CD4-positive, alpha-beta T cell (primary cell): ENCODE measurements around the gene SLC12A7. TPM values are rescaled to one million over a fixed set of nuclear protein-coding genes. Genes with fewer than 3 reads are reported as not detected.

Experiments
- ATAC-seq: fragments of 200-7000 bp; cut with Tn5 transposase; one replicate; pipeline ENCODE4 v1.10.0; 2022; ENCODE audit warnings: mild to moderate bottlenecking; ENCODE audit not compliant: poor library complexity
- CTCF ChIA-PET: fragments of 350-600 bp; sonication (Branson Sonifier 250); formaldehyde crosslinking; loops from one replicate; lab custom pipeline; 2021; ENCODE audit warnings: antibody characterized with exemption, inconsistent platforms; lab: Charles Lee
- POLR2A ChIA-PET: fragments of 350-600 bp; sonication (Branson Sonifier 250); formaldehyde crosslinking; loops from one replicate; lab custom pipeline; 2021; ENCODE audit warnings: antibody characterized with exemption, inconsistent platforms; lab: Charles Lee
- DNase-seq, 14 experiments: peaks; one replicate each; pipeline ENCODE4 v3.0.0-alpha.2; 2013 to 2020; ENCODE audit warnings: mixed read lengths in 2 of 14
- H3K27ac ChIP-seq, 2 donors: one replicate each; pipeline versions ENCODE4 v1.5.1 to v1.7.0; 2013; ENCODE audit warnings: low read length in 2 of 2, low read depth in 1 of 2, mild to moderate bottlenecking in 1 of 2
- H3K27me3 ChIP-seq, 2 experiments: 1 replicate in 1 of 2; 2 replicates in 1 of 2; pipeline versions ENCODE4 v1.6.1 to v1.7.0; 2013; ENCODE audit warnings: low read length in 2 of 2, control low read depth in 1 of 2, mild to moderate bottlenecking in 1 of 2, moderate library complexity in 1 of 2; ENCODE audit not compliant: insufficient read depth in 2 of 2, control insufficient read depth in 1 of 2
- H3K36me3 ChIP-seq: one replicate; pipeline ENCODE4 v1.6.1; 2013; ENCODE audit warnings: low read length, control low read depth; ENCODE audit not compliant: insufficient read depth
- H3K4me1 ChIP-seq: one replicate; pipeline ENCODE4 v1.6.1; 2013; ENCODE audit warnings: low read length, control low read depth; ENCODE audit not compliant: insufficient read depth
- H3K4me3 ChIP-seq: one replicate; pipeline ENCODE4 v1.5.1; 2013; ENCODE audit warnings: mild to moderate bottlenecking, low read length, moderate library complexity
- H3K9me3 ChIP-seq, 2 experiments: 1 replicate in 1 of 2; 2 replicates in 1 of 2; pipeline versions ENCODE4 v1.6.1 to v1.7.0; 2013; ENCODE audit warnings: low read length in 2 of 2, mild to moderate bottlenecking in 2 of 2, control low read depth in 1 of 2, moderate library complexity in 1 of 2; ENCODE audit not compliant: control insufficient read depth in 1 of 2, insufficient read depth in 1 of 2
- H3K27ac Mint-ChIP-seq: one replicate; pipeline ENCODE4 v1.8.0; 2020; ENCODE audit warnings: mixed read lengths
- H3K27me3 Mint-ChIP-seq: one replicate; pipeline ENCODE4 v1.8.0; 2021; ENCODE audit warnings: mixed read lengths
- H3K36me3 Mint-ChIP-seq: one replicate; pipeline ENCODE4 v1.8.0; 2021; ENCODE audit warnings: low read depth, mixed read lengths
- H3K4me1 Mint-ChIP-seq: one replicate; pipeline ENCODE4 v1.8.0; 2021; ENCODE audit warnings: low read depth, mixed read lengths
- H3K4me3 Mint-ChIP-seq: one replicate; pipeline ENCODE4 v1.8.0; 2020; ENCODE audit warnings: mild to moderate bottlenecking, mixed read lengths
- H3K9me3 Mint-ChIP-seq: one replicate; pipeline ENCODE4 v1.8.0; 2020; ENCODE audit warnings: mixed read lengths
- intact Hi-C, 2 experiments: fragments of 100-400 bp; cut with DNase I in 1 of 2; cut with micrococcal nuclease in 1 of 2; formaldehyde crosslinking; loops; one replicate each; pipeline versions ENCODE4 v1.15.1 to v1.9.0; 2023 to 2025; cut with DNase I, micrococcal nuclease
- total RNA-seq, 174 experiments: library from RNA in 2 of 174; stranded (reverse) in 2 of 174; gene quantifications; one replicate each; pipeline ENCODE4 v1.2.3 and lab custom pipeline; 2021 to 2026
- TF ChIP-seq, protein P1 (sequence below): fragments of 200-600 bp; IDR thresholded peaks from one replicate; pipeline ENCODE4 v1.8.0; 2022; ENCODE audit warnings: antibody characterized with exemption, mild to moderate bottlenecking

SLC12A7 gene
- total RNA-seq, 2 experiments from 2014 or later: 47.9 to 51.7 TPM

DNA sequence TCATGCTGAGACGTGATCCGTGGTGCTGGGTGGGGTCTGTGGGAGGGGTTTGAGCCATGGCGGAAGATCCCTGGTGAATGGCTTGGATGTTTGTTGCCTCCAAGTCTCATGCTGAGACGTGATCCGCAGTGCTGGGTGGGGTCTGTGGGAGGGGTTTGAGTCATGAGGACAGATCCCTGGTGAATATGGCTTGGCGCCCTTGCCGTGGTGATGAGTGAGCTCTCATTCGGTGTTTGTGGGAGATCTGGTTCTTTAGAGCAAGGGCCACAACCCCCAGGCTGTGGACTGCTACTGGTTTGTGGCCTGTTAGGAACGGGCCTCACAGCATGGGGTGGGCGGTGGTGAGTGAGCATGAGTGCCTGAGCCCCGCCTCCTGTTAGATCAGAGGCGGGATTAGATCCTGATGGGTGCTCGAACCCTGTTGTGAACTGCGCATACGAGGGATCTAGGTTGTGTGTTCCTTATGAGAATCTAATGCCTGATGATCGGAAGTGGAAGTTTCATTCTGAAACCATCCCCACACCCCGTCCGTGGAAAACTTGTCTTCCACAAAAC, 72.1 kb downstream of the SLC12A7 start:
- H3K36me3 Mint-ChIP-seq: no peaks in the 10 kb centered on the region
- H3K27me3 Mint-ChIP-seq: no peaks in the 10 kb centered on the region
- no peaks in the 10 kb centered on the region for H3K27me3 ChIP-seq
- POLR2A ChIA-PET: no interaction called here
- TF ChIP-seq, protein P1, sequence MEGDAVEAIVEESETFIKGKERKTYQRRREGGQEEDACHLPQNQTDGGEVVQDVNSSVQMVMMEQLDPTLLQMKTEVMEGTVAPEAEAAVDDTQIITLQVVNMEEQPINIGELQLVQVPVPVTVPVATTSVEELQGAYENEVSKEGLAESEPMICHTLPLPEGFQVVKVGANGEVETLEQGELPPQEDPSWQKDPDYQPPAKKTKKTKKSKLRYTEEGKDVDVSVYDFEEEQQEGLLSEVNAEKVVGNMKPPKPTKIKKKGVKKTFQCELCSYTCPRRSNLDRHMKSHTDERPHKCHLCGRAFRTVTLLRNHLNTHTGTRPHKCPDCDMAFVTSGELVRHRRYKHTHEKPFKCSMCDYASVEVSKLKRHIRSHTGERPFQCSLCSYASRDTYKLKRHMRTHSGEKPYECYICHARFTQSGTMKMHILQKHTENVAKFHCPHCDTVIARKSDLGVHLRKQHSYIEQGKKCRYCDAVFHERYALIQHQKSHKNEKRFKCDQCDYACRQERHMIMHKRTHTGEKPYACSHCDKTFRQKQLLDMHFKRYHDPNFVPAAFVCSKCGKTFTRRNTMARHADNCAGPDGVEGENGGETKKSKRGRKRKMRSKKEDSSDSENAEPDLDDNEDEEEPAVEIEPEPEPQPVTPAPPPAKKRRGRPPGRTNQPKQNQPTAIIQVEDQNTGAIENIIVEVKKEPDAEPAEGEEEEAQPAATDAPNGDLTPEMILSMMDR: no peak
- H3K4me3 Mint-ChIP-seq: no peak overlapping the region
- no peak for ATAC-seq
- intact Hi-C loops: no loop called here
- H3K27ac ChIP-seq: no peak overlapping the region
- peak in 1 of 14 experiments; percentile 1 for DNase-seq
- peaks cover 5% of the 10 kb centered on the region for H3K4me1 Mint-ChIP-seq
- H3K9me3 Mint-ChIP-seq: peaks cover under 1% of the 10 kb centered on the region
- H3K27ac Mint-ChIP-seq: no peak overlapping the region
- H3K4me3 ChIP-seq: no peak overlapping the region
- H3K9me3 ChIP-seq: peaks cover 0 to 20% of the 10 kb centered on the region in 2 experiments
- H3K36me3 ChIP-seq: no peaks in the 10 kb centered on the region
- no peaks in the 10 kb centered on the region for H3K4me1 ChIP-seq
- CTCF ChIA-PET: no interaction called here

DNA sequence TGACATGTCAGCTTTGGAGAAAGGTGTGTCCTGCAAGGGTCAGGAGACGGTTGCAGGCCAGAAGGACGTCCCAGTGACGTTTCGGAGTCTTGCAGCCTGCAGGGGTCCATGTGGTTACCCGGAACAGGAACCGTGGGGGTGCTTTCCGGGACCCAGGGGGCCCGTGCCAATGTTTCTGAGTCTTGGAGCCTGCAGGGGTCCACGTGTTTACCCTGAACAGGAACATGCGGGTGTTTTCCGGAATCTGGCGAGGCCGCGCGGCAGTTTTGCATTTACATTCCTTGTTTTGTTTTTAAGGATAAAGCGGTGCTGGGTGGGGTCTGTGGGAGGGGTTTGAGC, 72.7 kb downstream of the SLC12A7 start:
- Histone ChIP-seq H3K27ac (no peak overlapping the region), H3K9me3 (peaks cover 0 to 15% of the 10 kb centered on the region in 2 experiments), H3K36me3 (no peaks in the 10 kb centered on the region), H3K4me1 (no peaks in the 10 kb centered on the region), H3K4me3 (no peak overlapping the region), H3K27me3 (no peaks in the 10 kb centered on the region)
- ATAC-seq (no peak), DNase-seq (no peak)
- Mint-ChIP-seq H3K4me1 (peaks cover 2% of the 10 kb centered on the region), H3K9me3 (no peaks in the 10 kb centered on the region), H3K27me3 (no peaks in the 10 kb centered on the region), H3K4me3 (no peak overlapping the region), H3K27ac (no peak overlapping the region), H3K36me3 (no peaks in the 10 kb centered on the region)
- TF ChIP-seq, protein P1: no peak
- intact Hi-C loops: no loop called here
- POLR2A ChIA-PET: no interaction called here
- CTCF ChIA-PET: no interaction called here

DNA sequence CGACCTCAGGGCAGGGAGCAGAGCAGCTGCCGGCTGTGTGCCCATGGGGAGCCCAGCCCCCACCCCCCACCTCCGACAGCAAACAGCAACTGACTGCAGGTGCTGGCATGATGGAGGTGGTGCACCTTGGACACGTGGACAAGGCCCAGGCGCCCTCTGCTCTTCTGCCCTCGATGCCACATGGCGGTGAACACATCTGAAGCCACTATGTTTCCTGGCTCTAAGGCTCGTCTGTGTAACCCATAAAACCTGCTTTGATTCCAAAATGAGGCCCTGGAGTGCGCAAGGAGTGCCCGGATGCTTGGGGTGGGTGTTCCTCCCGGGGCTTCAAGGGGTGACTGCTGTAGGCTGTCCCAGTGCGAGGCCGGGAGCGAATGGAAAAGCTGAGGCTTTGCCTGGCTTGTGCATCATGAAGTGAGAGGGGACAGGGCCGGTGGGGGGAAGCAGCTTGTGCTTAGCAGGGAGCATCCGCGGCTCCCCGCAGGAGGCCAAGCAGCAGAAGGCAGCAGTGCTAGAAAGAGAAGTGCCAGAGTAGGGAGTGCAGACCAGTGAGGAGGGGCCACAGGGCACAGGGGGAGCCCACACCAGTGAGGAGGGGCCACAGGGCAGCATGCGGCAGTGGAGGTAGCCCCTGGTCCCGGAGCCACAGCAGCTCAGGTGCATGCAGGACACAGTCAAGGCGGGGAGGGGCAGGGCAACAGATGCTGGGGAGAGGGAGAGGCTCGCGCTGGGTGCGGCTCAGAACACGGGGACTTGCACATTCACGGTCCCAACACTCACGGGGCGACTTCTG, 73.2 kb downstream of the SLC12A7 start:
- peak in 1 of 14 experiments; percentile 4 for DNase-seq
- H3K36me3 ChIP-seq: no peaks in the 10 kb centered on the region
- intact Hi-C loops: no loop called here
- no peaks in the 10 kb centered on the region for H3K4me1 ChIP-seq
- no peak overlapping the region for H3K4me3 ChIP-seq
- no peaks in the 10 kb centered on the region for H3K36me3 Mint-ChIP-seq
- H3K4me3 Mint-ChIP-seq: no peak overlapping the region
- TF ChIP-seq, protein P1: no peak
- ATAC-seq: no peak
- peaks cover 0 to 15% of the 10 kb centered on the region in 2 experiments for H3K9me3 ChIP-seq
- ChIA-PET CTCF (no interaction called here), POLR2A (no interaction called here)
- H3K27ac Mint-ChIP-seq: no peak overlapping the region
- H3K9me3 Mint-ChIP-seq: no peaks in the 10 kb centered on the region
- H3K4me1 Mint-ChIP-seq: no peaks in the 10 kb centered on the region
- no peak overlapping the region for H3K27ac ChIP-seq
- no peaks in the 10 kb centered on the region for H3K27me3 Mint-ChIP-seq
- no peaks in the 10 kb centered on the region for H3K27me3 ChIP-seq
